Type B pancreatic cell (in vitro differentiated cells): ENCODE results near the gene IQCK. TPM values are rescaled to one million over a fixed set of nuclear protein-coding genes. Genes with fewer than 3 reads are reported as not detected.

Source experiments
- DNase-seq: peaks from one replicate; pipeline ENCODE4 v3.0.0; 2021; ENCODE audit warnings: mixed read lengths; ENCODE audit not compliant: unreplicated experiment; ENCODE audit errors: extremely low spot score
- H3K27ac Mint-ChIP-seq: 2 replicates; pipeline ENCODE4 v1.8.0; 2021; ENCODE audit warnings: mild to moderate bottlenecking, mixed read lengths
- H3K27me3 Mint-ChIP-seq: 2 replicates; pipeline ENCODE4 v1.8.0; 2021; ENCODE audit warnings: mixed read lengths
- H3K36me3 Mint-ChIP-seq: 2 replicates; pipeline ENCODE4 v1.8.0; 2021; ENCODE audit warnings: mixed read lengths
- H3K4me1 Mint-ChIP-seq: one replicate; pipeline ENCODE4 v1.8.0; 2021; ENCODE audit warnings: mixed read lengths; ENCODE audit not compliant: unreplicated experiment
- H3K4me3 Mint-ChIP-seq: 2 replicates; pipeline ENCODE4 v1.8.0; 2021; ENCODE audit warnings: mild to moderate bottlenecking, mixed read lengths
- H3K9me3 Mint-ChIP-seq: 2 replicates; pipeline ENCODE4 v1.8.0; 2021; ENCODE audit warnings: mixed read lengths
- CTCF ChIP-seq: fragments of 200-600 bp; sonication (generic); conservative IDR thresholded peaks from 2 replicates; pipeline ENCODE4 v1.5.0; 2021; ENCODE audit warnings: antibody characterized with exemption, mild to moderate bottlenecking
- total RNA-seq: library from RNA; stranded (reverse); gene quantifications from 2 replicates; pipeline ENCODE4 v1.2.1, GENCODE V29; 2021; ENCODE audit warnings: low replicate concordance

Gene IQCK
- total RNA-seq, 1 donor from 2014 or later, result 23.0 TPM

GRCh38 chr16:19802612-19803011 lies 84.5 kb downstream of the IQCK start:
- peaks cover 6% of the 10 kb centered on the region for H3K9me3 Mint-ChIP-seq
- peaks cover 11% of the 10 kb centered on the region for H3K36me3 Mint-ChIP-seq
- no peak overlapping the region for H3K27ac Mint-ChIP-seq
- H3K4me1 Mint-ChIP-seq, result peaks cover 13% of the 10 kb centered on the region
- no peak for TF ChIP-seq CTCF
- DNase-seq, result no peak
- no peak overlapping the region for H3K4me3 Mint-ChIP-seq
- no peaks in the 10 kb centered on the region for H3K27me3 Mint-ChIP-seq

- H3K4me1 Mint-ChIP-seq, result peaks cover 22% of the 10 kb centered on the region
- DNase-seq, result peak; percentile 50
- H3K27me3 Mint-ChIP-seq, result no peaks in the 10 kb centered on the region
- H3K27ac Mint-ChIP-seq, result no peak overlapping the region
- no peak for TF ChIP-seq CTCF
- peaks cover 6% of the 10 kb centered on the region for H3K9me3 Mint-ChIP-seq
- no peak overlapping the region for H3K4me3 Mint-ChIP-seq
- peaks cover 11% of the 10 kb centered on the region for H3K36me3 Mint-ChIP-seq
Measured at GRCh38 chr16:19804538-19805323, 86.7 kb downstream of the IQCK start.

- Mint-ChIP-seq H3K27ac (no peak overlapping the region), H3K4me1 (peaks cover 22% of the 10 kb centered on the region), H3K36me3 (peaks cover 11% of the 10 kb centered on the region), H3K9me3 (peaks cover 6% of the 10 kb centered on the region), H3K27me3 (no peaks in the 10 kb centered on the region), H3K4me3 (no peak overlapping the region)
- peak; percentile 24 for DNase-seq
- no peak for TF ChIP-seq CTCF
Measured at GRCh38 chr16:19805459-19806162, 87.5 kb downstream of the IQCK start.

- no peak for TF ChIP-seq CTCF
- peak; percentile 25 for DNase-seq
- Mint-ChIP-seq H3K27me3 (no peaks in the 10 kb centered on the region), H3K27ac (peak overlapping the region; percentile 79), H3K9me3 (peaks cover 10% of the 10 kb centered on the region), H3K4me3 (peak overlapping the region; percentile 19), H3K4me1 (peaks cover 19% of the 10 kb centered on the region), H3K36me3 (peaks cover 15% of the 10 kb centered on the region)
Measured at GRCh38 chr16:19808061-19808641, 90.1 kb downstream of the IQCK start.

GRCh38 chr16:19809121-19809635 lies 91.1 kb downstream of the IQCK start:
- H3K36me3 Mint-ChIP-seq, result peaks cover 18% of the 10 kb centered on the region
- peak; percentile 47 for DNase-seq
- no peak for TF ChIP-seq CTCF
- H3K9me3 Mint-ChIP-seq, result peaks cover 14% of the 10 kb centered on the region
- no peak overlapping the region for H3K4me3 Mint-ChIP-seq
- no peaks in the 10 kb centered on the region for H3K27me3 Mint-ChIP-seq
- peaks cover 19% of the 10 kb centered on the region for H3K4me1 Mint-ChIP-seq
- H3K27ac Mint-ChIP-seq, result peak overlapping the region; percentile 36
